Uterus (tissue), 2 donors: ENCODE measurements around the gene COBLL1.
"Not testable (repeated sequence)": the region's sequence is repeated elsewhere in the genome, so short reads cannot be mapped to it uniquely, and the experiment has no call there.

ENCODE experiments used
- POLR2A ChIP-seq, 2 donors: fragments of 450-650 bp; IDR thresholded peaks; one replicate each; pipeline ENCODE4 v1.6.1; 2016; ENCODE audit warnings: antibody characterized with exemption in 2 of 2, mild to moderate bottlenecking in 1 of 2, moderate library complexity in 1 of 2
- TF ChIP-seq, protein P1 (sequence below), 4 experiments: fragments of 200-600 bp in 2 of 4; fragments of 450-650 bp in 2 of 4; sonication (generic) in 2 of 4; IDR thresholded peaks; one replicate each; pipeline ENCODE4 v1.5.1; 2016 to 2019; ENCODE audit warnings: antibody characterized with exemption in 4 of 4, mild to moderate bottlenecking in 2 of 4, moderate library complexity in 1 of 4

DNA sequence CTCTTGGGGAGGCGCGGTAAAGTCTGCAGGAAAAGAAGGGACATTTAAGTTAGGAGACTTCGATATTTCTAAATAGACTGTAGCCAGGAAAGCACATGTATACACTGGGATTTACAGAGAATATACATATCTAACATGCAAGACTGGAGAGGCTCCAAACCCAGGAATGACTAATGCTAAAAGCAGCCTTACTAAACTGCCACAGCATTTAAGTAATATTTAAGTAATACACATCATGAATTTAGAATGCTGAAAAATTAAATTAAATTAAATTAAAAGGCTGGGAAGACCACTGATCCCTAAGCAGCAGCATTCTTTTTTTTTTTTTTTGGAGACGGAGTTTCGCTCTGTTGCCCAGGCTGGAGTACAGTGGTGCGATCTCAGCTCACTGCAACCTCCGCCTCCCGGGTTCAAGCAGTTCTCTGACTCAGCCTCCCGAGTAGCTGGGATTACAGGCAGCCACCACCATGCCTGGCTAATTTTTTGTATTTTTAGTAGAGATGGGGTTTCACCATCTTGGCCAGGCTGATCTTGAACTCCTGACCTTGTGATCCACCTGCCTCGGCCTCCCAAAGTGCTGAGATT is 131.3 kb downstream of the COBLL1 start:
- not testable (repeated sequence) for TF ChIP-seq POLR2A (IDR thresholded peaks at IDR 0.05)
- TF ChIP-seq, protein P1, sequence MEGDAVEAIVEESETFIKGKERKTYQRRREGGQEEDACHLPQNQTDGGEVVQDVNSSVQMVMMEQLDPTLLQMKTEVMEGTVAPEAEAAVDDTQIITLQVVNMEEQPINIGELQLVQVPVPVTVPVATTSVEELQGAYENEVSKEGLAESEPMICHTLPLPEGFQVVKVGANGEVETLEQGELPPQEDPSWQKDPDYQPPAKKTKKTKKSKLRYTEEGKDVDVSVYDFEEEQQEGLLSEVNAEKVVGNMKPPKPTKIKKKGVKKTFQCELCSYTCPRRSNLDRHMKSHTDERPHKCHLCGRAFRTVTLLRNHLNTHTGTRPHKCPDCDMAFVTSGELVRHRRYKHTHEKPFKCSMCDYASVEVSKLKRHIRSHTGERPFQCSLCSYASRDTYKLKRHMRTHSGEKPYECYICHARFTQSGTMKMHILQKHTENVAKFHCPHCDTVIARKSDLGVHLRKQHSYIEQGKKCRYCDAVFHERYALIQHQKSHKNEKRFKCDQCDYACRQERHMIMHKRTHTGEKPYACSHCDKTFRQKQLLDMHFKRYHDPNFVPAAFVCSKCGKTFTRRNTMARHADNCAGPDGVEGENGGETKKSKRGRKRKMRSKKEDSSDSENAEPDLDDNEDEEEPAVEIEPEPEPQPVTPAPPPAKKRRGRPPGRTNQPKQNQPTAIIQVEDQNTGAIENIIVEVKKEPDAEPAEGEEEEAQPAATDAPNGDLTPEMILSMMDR (IDR thresholded peaks at IDR 0.05) = not testable (repeated sequence)
